GM23338 (cell line): ENCODE results near the gene SMG6. TPM values are rescaled to one million over a fixed set of nuclear protein-coding genes. Genes with fewer than 3 reads are reported as not detected.

ENCODE experiments used
- ATAC-seq: fragments of 200-7000 bp; cut with Tn5 transposase; 3 replicates; pipeline ENCODE4 v1.9.1; 2020
- DNase-seq: peaks from one replicate; pipeline ENCODE4 v3.0.0-alpha.2; 2015; ENCODE audit warnings: low spot score
- H2AFZ ChIP-seq: fragments of 200-600 bp; sonication (generic); 2 replicates; pipeline ENCODE4 v1.8.0; 2016; ENCODE audit warnings: antibody characterized with exemption, mild to moderate bottlenecking, moderate library complexity
- H3F3A ChIP-seq: fragments of 200-600 bp; sonication (generic); replicated peaks from 2 replicates; pipeline ENCODE4 v1.8.0; 2017; ENCODE audit warnings: antibody characterized with exemption, mixed run types, low read depth
- H3K27ac ChIP-seq: fragments of 200-600 bp; sonication (generic); 2 replicates; pipeline ENCODE4 v1.6.1; 2016; ENCODE audit warnings: low read depth
- H3K27me3 ChIP-seq: fragments of 200-600 bp; sonication (generic); 2 replicates; pipeline ENCODE4 v1.8.0; 2016; ENCODE audit warnings: mild to moderate bottlenecking, mixed run types, moderate library complexity; ENCODE audit not compliant: insufficient read depth
- H3K36me3 ChIP-seq: fragments of 200-600 bp; sonication (generic); 2 replicates; pipeline ENCODE4 v1.8.0; 2016; ENCODE audit warnings: mild to moderate bottlenecking; ENCODE audit not compliant: insufficient read depth
- H3K4me1 ChIP-seq: fragments of 200-600 bp; sonication (generic); 2 replicates; pipeline ENCODE4 v1.8.0; 2016; ENCODE audit warnings: mild to moderate bottlenecking, moderate library complexity; ENCODE audit not compliant: insufficient read depth
- H3K4me2 ChIP-seq: fragments of 200-600 bp; sonication (generic); 2 replicates; pipeline ENCODE4 v1.7.1; 2017; ENCODE audit warnings: mixed run types
- H3K4me3 ChIP-seq: fragments of 200-600 bp; sonication (generic); 2 replicates; pipeline ENCODE4 v1.6.1; 2016; ENCODE audit warnings: mixed run types
- H3K79me2 ChIP-seq: fragments of 200-600 bp; sonication (generic); replicated peaks from 2 replicates; pipeline ENCODE4 v1.8.0; 2017; ENCODE audit warnings: mild to moderate bottlenecking; ENCODE audit not compliant: insufficient read depth
- H3K9me2 ChIP-seq: fragments of 200-600 bp; sonication (generic); 2 replicates; pipeline ENCODE4 v1.8.0; 2017; ENCODE audit not compliant: insufficient read depth
- H4K20me1 ChIP-seq: fragments of 200-600 bp; sonication (generic); replicated peaks from 2 replicates; pipeline ENCODE4 v1.8.0; 2017; ENCODE audit warnings: mild to moderate bottlenecking; ENCODE audit not compliant: insufficient read depth
- H3K27ac Mint-ChIP-seq: 2 replicates; pipeline ENCODE4 v1.8.0; 2020; ENCODE audit warnings: inconsistent platforms, mild to moderate bottlenecking, moderate library complexity, mixed read lengths
- H3K27me3 Mint-ChIP-seq: 3 replicates; pipeline ENCODE4 v1.8.0; 2022; ENCODE audit warnings: low read depth, mild to moderate bottlenecking, moderate library complexity, mixed read lengths, inconsistent platforms; ENCODE audit not compliant: insufficient read depth, poor library complexity
- H3K36me3 Mint-ChIP-seq: 3 replicates; pipeline ENCODE4 v1.8.0; 2021; ENCODE audit warnings: low read depth, mild to moderate bottlenecking, inconsistent platforms, moderate library complexity, mixed read lengths
- H3K4me1 Mint-ChIP-seq: 3 replicates; pipeline ENCODE4 v1.8.0; 2020; ENCODE audit warnings: mild to moderate bottlenecking, inconsistent platforms, mixed read lengths
- H3K4me3 Mint-ChIP-seq: 3 replicates; pipeline ENCODE4 v1.8.0; 2021; ENCODE audit warnings: moderate library complexity, mild to moderate bottlenecking, inconsistent platforms, mixed read lengths
- H3K9me3 Mint-ChIP-seq: 3 replicates; pipeline ENCODE4 v1.8.0; 2020; ENCODE audit warnings: moderate library complexity, mild to moderate bottlenecking, inconsistent platforms, mixed read lengths
- CREB1 ChIP-seq: fragments of 250-450 bp; sonication (Bioruptor Pico); IDR thresholded peaks from 2 replicates; pipeline ENCODE4 v1.5.0; 2020; ENCODE audit warnings: low read depth, mild to moderate bottlenecking, moderate library complexity
- EZH2phosphoT487 ChIP-seq: fragments of 200-600 bp; sonication (generic); IDR thresholded peaks from one replicate; pipeline ENCODE4 v1.8.1; 2018; ENCODE audit warnings: antibody characterized with exemption; ENCODE audit not compliant: unreplicated experiment
- JUNB ChIP-seq: IDR thresholded peaks from one replicate; pipeline ENCODE4 v1.6.1; 2016; ENCODE audit warnings: antibody characterized with exemption; ENCODE audit not compliant: unreplicated experiment
- NANOG ChIP-seq: IDR thresholded peaks from 2 replicates; pipeline ENCODE4 v1.6.1; 2016; ENCODE audit warnings: antibody characterized with exemption, borderline replicate concordance
- POLR2AphosphoS5 ChIP-seq: IDR thresholded peaks from 2 replicates; pipeline ENCODE4 v1.6.1; 2016; ENCODE audit warnings: antibody characterized with exemption, low read depth
- STAT1 ChIP-seq: IDR thresholded peaks from one replicate; pipeline ENCODE4 v1.6.1; 2016; ENCODE audit warnings: antibody characterized with exemption; ENCODE audit not compliant: unreplicated experiment
- polyA plus RNA-seq: library from polyadenylated mRNA; unstranded; fragments of >200 nt; fragmentation: Nextera tagmentation; extraction: Ambion mirVana; gene quantifications from 2 replicates; pipeline ENCODE4 v1.2.1, GENCODE V29; 2016
- total RNA-seq: library from RNA; depleted of rRNA; stranded (reverse); fragments of >200 nt; shearing (Covaris generic); gene quantifications from 2 replicates; pipeline ENCODE4 v1.2.3, GENCODE V29; 2014
- TF ChIP-seq, protein P1 (sequence below): IDR thresholded peaks from one replicate; pipeline ENCODE4 v1.6.1; 2018; ENCODE audit warnings: antibody characterized with exemption; ENCODE audit not compliant: unreplicated experiment
- TF ChIP-seq, protein P2 (sequence below): fragments of 250-450 bp; sonication (Bioruptor Pico); IDR thresholded peaks from 2 replicates; pipeline ENCODE4 v1.5.0; 2020; ENCODE audit warnings: mild to moderate bottlenecking, moderate library complexity
- TF ChIP-seq, protein P3 (sequence below), 2 experiments: fragments of 200-600 bp in 1 of 2; sonication (generic) in 1 of 2; conservative IDR thresholded peaks; 2 replicates each; pipeline versions ENCODE4 v1.5.1 to v1.6.1; 2016 to 2017; ENCODE audit warnings: antibody characterized with exemption in 2 of 2, low read depth in 2 of 2, mild to moderate bottlenecking in 2 of 2, moderate library complexity in 1 of 2

The SMG6 gene
- total and polyA plus RNA-seq, 2 experiments from 2014 or later, result 10.4 to 43.1 TPM

DNA sequence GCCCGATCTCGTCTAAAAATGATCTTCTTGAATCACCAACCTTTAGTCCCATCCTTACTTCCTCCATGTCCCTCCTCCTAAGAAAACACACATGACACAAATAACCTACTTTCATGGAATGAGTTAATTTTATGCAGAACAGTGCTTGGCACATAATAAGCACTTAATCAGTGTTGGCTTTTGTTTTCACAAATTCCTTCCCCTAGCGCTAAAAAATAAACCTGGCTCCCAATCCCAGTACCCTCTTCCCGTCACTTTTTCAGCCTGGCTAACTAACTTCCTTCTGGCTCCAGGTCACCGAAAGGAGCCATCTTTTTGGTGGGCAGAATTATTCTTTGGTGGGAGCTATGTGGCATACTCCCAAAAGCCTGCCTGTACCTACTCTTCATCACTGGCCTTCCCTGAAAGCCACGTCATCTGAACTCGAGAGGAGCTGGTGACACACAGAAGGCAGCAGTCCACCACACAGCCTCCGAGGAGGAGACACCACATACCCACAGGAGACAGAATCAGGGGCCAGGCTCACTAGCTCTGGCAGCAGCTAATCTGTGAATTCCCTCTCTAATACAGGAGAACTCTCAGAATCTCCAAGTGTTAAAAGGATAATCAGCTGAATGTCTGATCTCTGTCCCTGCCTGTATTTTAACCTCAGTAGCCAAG is 114.5 kb downstream of the SMG6 start:
- peaks cover 3% of the 10 kb centered on the region for H3K27me3 Mint-ChIP-seq
- H3K9me3 Mint-ChIP-seq, result no peaks in the 10 kb centered on the region

More for the DNA sequence above, 114.5 kb downstream of the SMG6 start:
- no peaks in the 10 kb centered on the region for H3K79me2 ChIP-seq
- H3K36me3 ChIP-seq, result no peaks in the 10 kb centered on the region
- H2AFZ ChIP-seq, result no peak overlapping the region
- DNase-seq (no peak), ATAC-seq (no peak)
- H4K20me1 ChIP-seq, result no peaks in the 10 kb centered on the region
- peaks cover 18% of the 10 kb centered on the region for H3K4me1 Mint-ChIP-seq
- peaks cover 3% of the 10 kb centered on the region; the same call in 2 of the 3 replicates for H3K36me3 Mint-ChIP-seq
- H3K4me3 Mint-ChIP-seq, result no peak overlapping the region
- H3K4me3 ChIP-seq, result no peak overlapping the region
- no peak overlapping the region for H3K4me2 ChIP-seq
- H3K27ac Mint-ChIP-seq, result no peak overlapping the region
- no peaks in the 10 kb centered on the region for H3K9me2 ChIP-seq
- no peaks in the 10 kb centered on the region for H3K27me3 ChIP-seq
- H3K4me1 ChIP-seq, result peaks cover 13% of the 10 kb centered on the region
- TF ChIP-seq NANOG (no peak), CREB1 (CRISPR knock-in tag) (no peak), EZH2phosphoT487 (no peak), POLR2AphosphoS5 (no peak), JUNB (no peak), STAT1 (no peak)
- TF ChIP-seq, protein P1, sequence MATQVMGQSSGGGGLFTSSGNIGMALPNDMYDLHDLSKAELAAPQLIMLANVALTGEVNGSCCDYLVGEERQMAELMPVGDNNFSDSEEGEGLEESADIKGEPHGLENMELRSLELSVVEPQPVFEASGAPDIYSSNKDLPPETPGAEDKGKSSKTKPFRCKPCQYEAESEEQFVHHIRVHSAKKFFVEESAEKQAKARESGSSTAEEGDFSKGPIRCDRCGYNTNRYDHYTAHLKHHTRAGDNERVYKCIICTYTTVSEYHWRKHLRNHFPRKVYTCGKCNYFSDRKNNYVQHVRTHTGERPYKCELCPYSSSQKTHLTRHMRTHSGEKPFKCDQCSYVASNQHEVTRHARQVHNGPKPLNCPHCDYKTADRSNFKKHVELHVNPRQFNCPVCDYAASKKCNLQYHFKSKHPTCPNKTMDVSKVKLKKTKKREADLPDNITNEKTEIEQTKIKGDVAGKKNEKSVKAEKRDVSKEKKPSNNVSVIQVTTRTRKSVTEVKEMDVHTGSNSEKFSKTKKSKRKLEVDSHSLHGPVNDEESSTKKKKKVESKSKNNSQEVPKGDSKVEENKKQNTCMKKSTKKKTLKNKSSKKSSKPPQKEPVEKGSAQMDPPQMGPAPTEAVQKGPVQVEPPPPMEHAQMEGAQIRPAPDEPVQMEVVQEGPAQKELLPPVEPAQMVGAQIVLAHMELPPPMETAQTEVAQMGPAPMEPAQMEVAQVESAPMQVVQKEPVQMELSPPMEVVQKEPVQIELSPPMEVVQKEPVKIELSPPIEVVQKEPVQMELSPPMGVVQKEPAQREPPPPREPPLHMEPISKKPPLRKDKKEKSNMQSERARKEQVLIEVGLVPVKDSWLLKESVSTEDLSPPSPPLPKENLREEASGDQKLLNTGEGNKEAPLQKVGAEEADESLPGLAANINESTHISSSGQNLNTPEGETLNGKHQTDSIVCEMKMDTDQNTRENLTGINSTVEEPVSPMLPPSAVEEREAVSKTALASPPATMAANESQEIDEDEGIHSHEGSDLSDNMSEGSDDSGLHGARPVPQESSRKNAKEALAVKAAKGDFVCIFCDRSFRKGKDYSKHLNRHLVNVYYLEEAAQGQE, result no peak
- TF ChIP-seq, protein P2, sequence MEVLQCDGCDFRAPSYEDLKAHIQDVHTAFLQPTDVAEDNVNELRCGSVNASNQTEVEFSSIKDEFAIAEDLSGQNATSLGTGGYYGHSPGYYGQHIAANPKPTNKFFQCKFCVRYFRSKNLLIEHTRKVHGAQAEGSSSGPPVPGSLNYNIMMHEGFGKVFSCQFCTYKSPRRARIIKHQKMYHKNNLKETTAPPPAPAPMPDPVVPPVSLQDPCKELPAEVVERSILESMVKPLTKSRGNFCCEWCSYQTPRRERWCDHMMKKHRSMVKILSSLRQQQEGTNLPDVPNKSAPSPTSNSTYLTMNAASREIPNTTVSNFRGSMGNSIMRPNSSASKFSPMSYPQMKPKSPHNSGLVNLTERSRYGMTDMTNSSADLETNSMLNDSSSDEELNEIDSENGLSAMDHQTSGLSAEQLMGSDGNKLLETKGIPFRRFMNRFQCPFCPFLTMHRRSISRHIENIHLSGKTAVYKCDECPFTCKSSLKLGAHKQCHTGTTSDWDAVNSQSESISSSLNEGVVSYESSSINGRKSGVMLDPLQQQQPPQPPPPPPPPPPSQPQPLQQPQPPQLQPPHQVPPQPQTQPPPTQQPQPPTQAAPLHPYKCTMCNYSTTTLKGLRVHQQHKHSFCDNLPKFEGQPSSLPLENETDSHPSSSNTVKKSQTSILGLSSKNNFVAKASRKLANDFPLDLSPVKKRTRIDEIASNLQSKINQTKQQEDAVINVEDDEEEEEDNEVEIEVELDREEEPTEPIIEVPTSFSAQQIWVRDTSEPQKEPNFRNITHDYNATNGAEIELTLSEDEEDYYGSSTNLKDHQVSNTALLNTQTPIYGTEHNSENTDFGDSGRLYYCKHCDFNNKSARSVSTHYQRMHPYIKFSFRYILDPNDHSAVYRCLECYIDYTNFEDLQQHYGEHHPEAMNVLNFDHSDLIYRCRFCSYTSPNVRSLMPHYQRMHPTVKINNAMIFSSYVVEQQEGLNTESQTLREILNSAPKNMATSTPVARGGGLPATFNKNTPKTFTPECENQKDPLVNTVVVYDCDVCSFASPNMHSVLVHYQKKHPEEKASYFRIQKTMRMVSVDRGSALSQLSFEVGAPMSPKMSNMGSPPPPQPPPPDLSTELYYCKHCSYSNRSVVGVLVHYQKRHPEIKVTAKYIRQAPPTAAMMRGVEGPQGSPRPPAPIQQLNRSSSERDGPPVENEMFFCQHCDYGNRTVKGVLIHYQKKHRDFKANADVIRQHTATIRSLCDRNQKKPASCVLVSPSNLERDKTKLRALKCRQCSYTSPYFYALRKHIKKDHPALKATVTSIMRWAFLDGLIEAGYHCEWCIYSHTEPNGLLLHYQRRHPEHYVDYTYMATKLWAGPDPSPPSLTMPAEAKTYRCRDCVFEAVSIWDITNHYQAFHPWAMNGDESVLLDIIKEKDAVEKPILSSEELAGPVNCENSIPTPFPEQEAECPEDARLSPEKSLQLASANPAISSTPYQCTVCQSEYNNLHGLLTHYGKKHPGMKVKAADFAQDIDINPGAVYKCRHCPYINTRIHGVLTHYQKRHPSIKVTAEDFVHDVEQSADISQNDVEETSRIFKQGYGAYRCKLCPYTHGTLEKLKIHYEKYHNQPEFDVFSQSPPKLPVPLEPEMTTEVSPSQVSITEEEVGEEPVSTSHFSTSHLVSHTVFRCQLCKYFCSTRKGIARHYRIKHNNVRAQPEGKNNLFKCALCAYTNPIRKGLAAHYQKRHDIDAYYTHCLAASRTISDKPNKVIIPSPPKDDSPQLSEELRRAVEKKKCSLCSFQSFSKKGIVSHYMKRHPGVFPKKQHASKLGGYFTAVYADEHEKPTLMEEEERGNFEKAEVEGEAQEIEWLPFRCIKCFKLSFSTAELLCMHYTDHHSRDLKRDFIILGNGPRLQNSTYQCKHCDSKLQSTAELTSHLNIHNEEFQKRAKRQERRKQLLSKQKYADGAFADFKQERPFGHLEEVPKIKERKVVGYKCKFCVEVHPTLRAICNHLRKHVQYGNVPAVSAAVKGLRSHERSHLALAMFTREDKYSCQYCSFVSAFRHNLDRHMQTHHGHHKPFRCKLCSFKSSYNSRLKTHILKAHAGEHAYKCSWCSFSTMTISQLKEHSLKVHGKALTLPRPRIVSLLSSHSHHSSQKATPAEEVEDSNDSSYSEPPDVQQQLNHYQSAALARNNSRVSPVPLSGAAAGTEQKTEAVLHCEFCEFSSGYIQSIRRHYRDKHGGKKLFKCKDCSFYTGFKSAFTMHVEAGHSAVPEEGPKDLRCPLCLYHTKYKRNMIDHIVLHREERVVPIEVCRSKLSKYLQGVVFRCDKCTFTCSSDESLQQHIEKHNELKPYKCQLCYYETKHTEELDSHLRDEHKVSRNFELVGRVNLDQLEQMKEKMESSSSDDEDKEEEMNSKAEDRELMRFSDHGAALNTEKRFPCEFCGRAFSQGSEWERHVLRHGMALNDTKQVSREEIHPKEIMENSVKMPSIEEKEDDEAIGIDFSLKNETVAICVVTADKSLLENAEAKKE, result no peak
- TF ChIP-seq, protein P3, sequence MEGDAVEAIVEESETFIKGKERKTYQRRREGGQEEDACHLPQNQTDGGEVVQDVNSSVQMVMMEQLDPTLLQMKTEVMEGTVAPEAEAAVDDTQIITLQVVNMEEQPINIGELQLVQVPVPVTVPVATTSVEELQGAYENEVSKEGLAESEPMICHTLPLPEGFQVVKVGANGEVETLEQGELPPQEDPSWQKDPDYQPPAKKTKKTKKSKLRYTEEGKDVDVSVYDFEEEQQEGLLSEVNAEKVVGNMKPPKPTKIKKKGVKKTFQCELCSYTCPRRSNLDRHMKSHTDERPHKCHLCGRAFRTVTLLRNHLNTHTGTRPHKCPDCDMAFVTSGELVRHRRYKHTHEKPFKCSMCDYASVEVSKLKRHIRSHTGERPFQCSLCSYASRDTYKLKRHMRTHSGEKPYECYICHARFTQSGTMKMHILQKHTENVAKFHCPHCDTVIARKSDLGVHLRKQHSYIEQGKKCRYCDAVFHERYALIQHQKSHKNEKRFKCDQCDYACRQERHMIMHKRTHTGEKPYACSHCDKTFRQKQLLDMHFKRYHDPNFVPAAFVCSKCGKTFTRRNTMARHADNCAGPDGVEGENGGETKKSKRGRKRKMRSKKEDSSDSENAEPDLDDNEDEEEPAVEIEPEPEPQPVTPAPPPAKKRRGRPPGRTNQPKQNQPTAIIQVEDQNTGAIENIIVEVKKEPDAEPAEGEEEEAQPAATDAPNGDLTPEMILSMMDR (conservative IDR thresholded peaks at IDR 0.05; ENCODE audit: low read depth in 2 of 2), result no peak
- H3K27ac ChIP-seq, result no peak overlapping the region
- no peaks in the 10 kb centered on the region for H3F3A ChIP-seq
